DMS53 treated with DMSO at 0.1 percent for 48 hours (cell line): ENCODE measurements around the gene NUP210L.

Experiments used
- DNase-seq: peaks from one replicate; lab custom pipeline; 2025; ENCODE audit not compliant: unreplicated experiment; lab: John Stamatoyannopoulos, UW

Gene NUP210L

DNA sequence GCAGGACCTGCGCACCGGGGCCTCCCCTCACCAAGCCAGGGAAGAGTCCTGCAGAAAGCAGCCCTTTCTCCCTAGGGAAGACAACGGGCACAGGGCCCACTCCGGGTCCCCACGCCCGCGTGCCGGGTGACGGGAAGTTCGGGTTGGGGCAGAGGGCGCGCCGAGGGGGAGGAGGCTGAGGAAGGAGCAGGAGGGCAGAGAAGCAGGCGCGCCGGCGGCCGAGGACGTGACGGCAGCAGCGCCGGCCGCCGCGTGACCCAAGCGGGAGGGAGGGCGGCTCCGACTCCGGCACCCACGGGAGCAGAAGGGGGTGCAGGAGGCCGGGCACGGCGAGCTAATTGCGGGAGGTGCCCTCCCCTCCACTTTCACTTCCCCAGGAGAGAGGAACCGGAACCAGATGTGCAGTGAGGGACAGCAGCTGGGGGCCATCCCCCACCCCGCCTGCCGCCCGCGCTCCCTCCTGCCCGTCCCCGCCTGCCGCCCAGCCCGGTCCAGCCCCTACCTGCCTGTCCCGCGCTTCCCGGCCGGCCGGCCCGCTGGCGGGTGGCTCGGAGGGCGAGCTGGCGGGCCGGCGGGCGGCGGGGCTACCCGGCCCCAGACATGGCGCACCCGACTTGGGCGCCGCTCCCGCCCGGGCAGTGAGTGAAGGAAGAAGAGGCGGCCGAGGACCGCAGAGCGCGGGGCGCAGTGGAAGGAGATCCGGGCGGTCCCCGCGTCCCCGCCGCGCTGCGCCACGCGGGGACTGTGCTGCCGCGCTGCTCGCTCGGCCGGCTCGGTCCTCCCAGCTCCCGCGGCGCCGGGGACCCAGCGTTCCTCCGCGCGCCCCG, 208.9 kb downstream of the NUP210L start:
- DNase-seq, result peak; percentile 41

GRCh38 chr1:153945131-153945794, 209.6 kb downstream of the NUP210L start:
- DNase-seq, result peak; percentile 41

GRCh38 chr1:153944827-153945117, 210.1 kb downstream of the NUP210L start:
- DNase-seq, result no peak

DNA sequence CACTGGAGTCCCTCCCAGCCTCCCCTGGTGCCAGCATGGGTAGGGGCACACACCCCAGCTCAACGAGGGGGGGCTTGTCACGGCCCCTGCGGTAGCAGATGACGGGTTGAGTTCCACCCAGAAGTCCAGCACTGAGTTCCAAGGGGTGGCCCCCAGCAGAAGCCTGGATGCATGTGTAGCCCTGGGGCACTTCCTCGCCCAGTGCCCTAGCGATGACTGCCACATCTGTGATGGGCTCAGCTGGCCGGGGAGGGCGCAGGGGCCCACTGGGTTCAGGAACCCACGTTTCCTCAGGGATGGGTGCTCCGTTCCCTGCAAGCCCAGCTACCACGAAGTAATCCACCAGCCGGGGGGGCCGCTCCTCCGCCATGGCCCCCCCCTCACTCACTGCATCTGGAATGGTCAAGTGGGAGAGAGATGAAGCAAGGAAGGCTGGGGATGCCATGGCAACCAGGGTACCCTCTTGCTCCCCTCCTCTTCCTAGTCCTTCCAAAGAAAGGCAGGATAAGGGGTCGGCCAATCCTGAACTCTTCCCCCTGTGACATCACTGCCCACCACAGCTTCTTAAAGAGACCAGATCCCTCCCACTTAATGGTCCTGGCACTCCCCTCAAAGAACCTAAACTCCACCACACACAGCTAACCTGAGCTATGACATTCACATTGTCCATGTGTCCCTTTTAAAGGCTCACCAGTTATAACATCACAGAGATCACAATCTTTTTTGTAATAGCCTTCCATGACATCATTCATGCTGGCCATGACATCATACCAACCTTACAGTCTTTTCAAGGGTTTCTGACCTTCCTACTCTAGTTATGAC, 210.7 kb downstream of the NUP210L start:
- DNase-seq, result no peak

GRCh38 chr1:153942766-153943549, 211.9 kb downstream of the NUP210L start:
- DNase-seq, result no peak
